Measurements from ENCODE around the gene ZBTB43. TPM values are rescaled to one million over a fixed set of nuclear protein-coding genes. Genes with fewer than 3 reads are reported as not detected.
A peak's percentile ranks its signal among the peaks of the same experiment; 100 is the strongest.

The ZBTB43 gene
- total RNA-seq, 6 donors from 2014 or later: 16.0 to 26.8 (median 19.4) TPM

- DNase-seq (no peak), ATAC-seq (ENCODE audit: low FRiP score in 2 of 2) (no peak)
- WGBS, 2 donors: 85 to 96% methylated on average over 6 of the region's 6 CpGs
- H3K4me3 ChIP-seq: no peak overlapping the region
- no peak overlapping the region for H3K27ac ChIP-seq
- H3K4me1 ChIP-seq: peaks cover 3 to 11% (median 6%) of the 10 kb centered on the region in 4 donors
- no peak for TF ChIP-seq CTCF (IDR thresholded peaks at IDR 0.05)
- no peak for TF ChIP-seq POLR2AphosphoS5 (IDR thresholded peaks at IDR 0.05)
- TF ChIP-seq POLR2A (IDR thresholded peaks at IDR 0.05): no peak
- TF ChIP-seq EP300 (IDR thresholded peaks at IDR 0.05): no peak
- no peaks in the 10 kb centered on the region for H3K27me3 ChIP-seq
- no peaks in the 10 kb centered on the region for H3K9me3 ChIP-seq
- H3K36me3 ChIP-seq: no peaks in the 10 kb centered on the region
Measured at GRCh38 chr9:126856326-126856877, 51.6 kb downstream of the ZBTB43 start.

- H3K4me1 ChIP-seq: peaks cover 14 to 20% (median 16%) of the 10 kb centered on the region in 4 donors
- DNase-seq (no peak), ATAC-seq (ENCODE audit: low FRiP score in 2 of 2) (no peak)
- WGBS, 2 donors: 62 to 75% methylated on average over 8 of the region's 8 CpGs
- H3K36me3 ChIP-seq: no peaks in the 10 kb centered on the region
- no peak for TF ChIP-seq CTCF (IDR thresholded peaks at IDR 0.05)
- H3K4me3 ChIP-seq: no peak overlapping the region
- H3K9me3 ChIP-seq: no peaks in the 10 kb centered on the region
- no peaks in the 10 kb centered on the region for H3K27me3 ChIP-seq
- no peak overlapping the region for H3K27ac ChIP-seq
Measured at GRCh38 chr9:126857261-126857960, 52.6 kb downstream of the ZBTB43 start.

DNA sequence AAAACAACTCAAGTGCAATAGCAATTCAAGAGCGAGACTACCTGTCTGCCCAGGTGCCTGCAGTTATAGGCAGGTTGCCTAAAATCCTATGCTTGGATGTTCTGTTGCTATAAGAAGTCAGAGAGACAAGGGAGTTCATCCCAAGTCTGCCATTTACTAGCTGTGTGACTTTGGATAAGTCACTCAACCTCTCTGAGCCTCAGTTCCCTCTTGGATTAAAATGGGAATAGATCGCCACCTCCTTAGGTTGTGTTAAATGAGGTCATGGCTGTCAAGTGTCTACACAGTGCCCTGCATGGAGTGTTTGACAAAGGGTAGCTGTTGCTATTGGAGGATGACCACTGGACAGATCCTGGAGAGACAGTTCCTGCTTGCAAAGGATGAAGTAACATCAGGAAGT lies 54.3 kb downstream of the ZBTB43 start:
- peaks cover 0 to 7% (median 2%) of the 10 kb centered on the region in 4 donors for H3K36me3 ChIP-seq
- peaks cover 21 to 37% (median 29%) of the 10 kb centered on the region in 4 donors for H3K4me1 ChIP-seq
- DNase-seq (no peak), ATAC-seq (ENCODE audit: low FRiP score in 2 of 2) (no peak)
- no peaks in the 10 kb centered on the region for H3K9me3 ChIP-seq
- TF ChIP-seq EP300 (IDR thresholded peaks at IDR 0.05) (no peak), POLR2AphosphoS5 (IDR thresholded peaks at IDR 0.05) (no peak), POLR2A (IDR thresholded peaks at IDR 0.05) (no peak), CTCF (IDR thresholded peaks at IDR 0.05) (no peak)
- 85 to 96% methylated on average over 2 of the region's 2 CpGs for WGBS, 2 donors
- H3K27ac ChIP-seq: no peak overlapping the region
- H3K27me3 ChIP-seq: no peaks in the 10 kb centered on the region
- no peak overlapping the region for H3K4me3 ChIP-seq

DNA sequence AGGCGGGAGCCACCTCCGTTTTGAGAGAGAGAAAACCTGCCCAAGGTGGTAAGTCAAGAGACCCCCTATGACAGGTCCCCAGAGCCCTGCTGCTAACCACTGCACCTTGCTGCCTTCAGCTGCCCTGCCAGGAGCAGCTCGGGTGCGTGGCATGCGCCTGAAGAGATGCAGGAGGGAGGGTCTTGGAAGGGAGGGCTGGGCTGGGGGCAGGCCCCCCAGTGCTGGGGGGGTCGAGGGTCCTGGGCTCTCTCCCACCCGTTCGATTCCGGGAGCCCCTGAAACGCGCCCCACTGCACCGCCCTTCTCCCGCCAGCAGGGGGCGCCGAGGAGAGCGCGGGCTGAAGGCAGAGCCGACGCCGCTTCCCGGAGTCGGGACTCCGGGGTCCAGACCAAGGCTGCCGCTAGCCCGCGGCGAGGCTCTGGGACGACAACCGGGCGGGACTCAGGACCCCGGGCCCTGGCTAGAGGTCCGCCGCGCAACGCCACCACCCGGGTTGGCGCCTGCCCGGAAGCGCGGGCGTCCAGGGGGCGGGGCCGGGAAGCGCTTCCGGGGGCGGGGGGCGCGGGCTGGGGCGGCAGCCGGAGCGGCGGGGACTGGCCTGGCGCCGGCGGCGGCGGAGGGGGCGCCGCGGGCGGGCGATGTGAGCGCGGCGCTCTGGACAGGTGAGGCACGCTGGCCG lies 55.4 kb downstream of the ZBTB43 start, which contains the start of gene ZBTB34:
Gene ZBTB34 (plus strand): TSS at position 563 of the 680 bp plus-strand sequence. CDS start 18,761 bp downstream, outside the sequence.
- WGBS, 2 donors: 1% methylated on average over 13 of the region's 67 CpGs; no CpG with 5 or more reads in 1 of the 2 donors
- peak; percentile 99 to 100 (median 100) for TF ChIP-seq CTCF (IDR thresholded peaks at IDR 0.05)
- TF ChIP-seq POLR2AphosphoS5 (IDR thresholded peaks at IDR 0.05): peak; percentile 19 to 48
- no peak for TF ChIP-seq POLR2A (IDR thresholded peaks at IDR 0.05)
- no peak for TF ChIP-seq EP300 (IDR thresholded peaks at IDR 0.05)
- DNase-seq: peak; percentile 56 to 94
- H3K27ac ChIP-seq: peak within 1 kb of the TSS; percentile 92 to 98 (median 93)
- peaks cover 21 to 47% (median 30%) of the 10 kb centered on the region in 4 donors for H3K4me1 ChIP-seq
- ATAC-seq (ENCODE audit: low FRiP score in 2 of 2): peak; percentile 72 to 91
- peak within 1 kb of the TSS; percentile 88 to 96 (median 94) for H3K4me3 ChIP-seq
- no peaks in the 10 kb centered on the region for H3K27me3 ChIP-seq
- H3K36me3 ChIP-seq: peaks cover 0 to 18% (median 8%) of the 10 kb centered on the region in 4 donors
- H3K9me3 ChIP-seq: no peaks in the 10 kb centered on the region
